Renal pelvis (tissue), 4 donors: ENCODE results near the gene MKNK2. TPM values are rescaled to one million over a fixed set of nuclear protein-coding genes. Genes with fewer than 3 reads are reported as not detected.
"Not testable (repeated sequence)": the region's sequence is repeated elsewhere in the genome, so short reads cannot be mapped to it uniquely, and the experiment has no call there.

ENCODE experiments used
- DNase-seq: peaks from one replicate; pipeline ENCODE4 v3.0.0-alpha.2; 2013
- polyA plus RNA-seq, 3 donors: library from polyadenylated mRNA; unstranded; fragments of 120-200 nt; gene quantifications; one replicate each; pipeline ENCODE4 v1.2.1, GENCODE V29; 2013; ENCODE audit not compliant: insufficient read length in 3 of 3

The MKNK2 gene
- polyA plus RNA-seq, 3 donors, result 74.4 to 82.8 (median 81.0) TPM

- not testable (repeated sequence) for DNase-seq
Measured at GRCh38 chr19:2034253-2034652, 16.8 kb downstream of the MKNK2 start.

GRCh38 chr19:2033825-2034159 lies 17.3 kb downstream of the MKNK2 start:
- DNase-seq, result no peak

- DNase-seq, result no peak
Measured at GRCh38 chr19:2033115-2033824, 17.8 kb downstream of the MKNK2 start.

GRCh38 chr19:2032296-2032941 lies 18.6 kb downstream of the MKNK2 start:
- DNase-seq, result peak; percentile 72

GRCh38 chr19:2027361-2027760 lies 23.7 kb downstream of the MKNK2 start:
- no peak for DNase-seq

GRCh38 chr19:2026770-2027169 lies 24.3 kb downstream of the MKNK2 start:
- DNase-seq, result no peak

GRCh38 chr19:2022289-2022688 lies 28.8 kb downstream of the MKNK2 start:
- no peak for DNase-seq

GRCh38 chr19:2021453-2022140 lies 29.4 kb downstream of the MKNK2 start:
- DNase-seq, result no peak

GRCh38 chr19:2018752-2019151 lies 32.3 kb downstream of the MKNK2 start:
- no peak for DNase-seq

GRCh38 chr19:2016041-2016807 lies 34.8 kb downstream of the MKNK2 start:
- DNase-seq, result peak; percentile 67

- DNase-seq, result peak; percentile 67
Measured at GRCh38 chr19:2015608-2015950, 35.5 kb downstream of the MKNK2 start, which contains the start of gene BTBD2. BTBD2 (minus strand) TSS chr19:2015714; CDS start chr19:2015703, 11 bp downstream.

- DNase-seq, result no peak
Measured at GRCh38 chr19:2014731-2015607, 36.1 kb downstream of the MKNK2 start.

GRCh38 chr19:2014131-2014571 lies 36.9 kb downstream of the MKNK2 start:
- no peak for DNase-seq

- DNase-seq, result no peak
Measured at GRCh38 chr19:2013683-2013961, 37.4 kb downstream of the MKNK2 start.

- DNase-seq, result no peak
Measured at GRCh38 chr19:2012941-2013682, 37.9 kb downstream of the MKNK2 start.

- DNase-seq, result no peak
Measured at GRCh38 chr19:2011169-2011568, 39.9 kb downstream of the MKNK2 start.

GRCh38 chr19:2010135-2010668 lies 40.8 kb downstream of the MKNK2 start:
- no peak for DNase-seq

GRCh38 chr19:2003874-2004273 lies 47.2 kb downstream of the MKNK2 start:
- no peak for DNase-seq

GRCh38 chr19:1999856-2000515 lies 51.1 kb downstream of the MKNK2 start:
- DNase-seq, result no peak
